Measurements from ENCODE around the gene USP13. TPM values are rescaled to one million over a fixed set of nuclear protein-coding genes. Genes with fewer than 3 reads are reported as not detected.

Gene USP13
- total and polyA plus RNA-seq, 2 experiments from 2014 or later, result 9.6 to 22.7 TPM

DNA sequence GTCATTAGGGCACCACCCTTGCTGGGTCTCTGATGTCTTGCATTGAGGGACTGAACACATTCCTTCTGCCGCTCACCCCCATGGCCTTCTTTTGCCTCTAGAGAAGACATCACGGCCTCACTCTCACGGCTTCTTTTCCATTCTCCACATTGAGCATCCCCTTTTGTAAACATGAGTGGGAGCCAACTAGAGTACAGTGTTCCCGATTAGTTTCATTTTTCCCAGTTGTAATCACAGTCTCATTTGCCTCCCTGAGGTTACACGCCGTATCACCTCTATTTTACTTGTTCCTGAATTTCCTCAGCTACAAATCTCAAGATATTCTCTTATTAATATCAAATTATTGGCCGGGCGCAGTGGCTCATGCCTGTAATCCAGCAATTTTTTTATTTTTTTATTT lies 17.5 kb downstream of the USP13 start:
- ATAC-seq, result no peak
- Histone ChIP-seq H4K20me1 (replicated peaks; ENCODE audit: insufficient read depth) (peaks cover 34% of the 10 kb centered on the region), H3K79me2 (replicated peaks; ENCODE audit: insufficient read depth) (peaks cover 99% of the 10 kb centered on the region), H3K36me3 (ENCODE audit: insufficient read depth) (no peaks in the 10 kb centered on the region), H3F3A (replicated peaks; ENCODE audit: low read depth) (no peaks in the 10 kb centered on the region), H3K27me3 (ENCODE audit: insufficient read depth) (no peaks in the 10 kb centered on the region), H3K4me1 (ENCODE audit: insufficient read depth) (peaks cover 25% of the 10 kb centered on the region), H3K27ac (ENCODE audit: low read depth) (no peak overlapping the region), H3K9me2 (ENCODE audit: insufficient read depth) (no peaks in the 10 kb centered on the region), H3K4me3 (no peak overlapping the region), H2AFZ (no peak overlapping the region), H3K4me2 (no peak overlapping the region)
- Mint-ChIP-seq H3K36me3 (ENCODE audit: low read depth) (no peaks in the 10 kb centered on the region; the same call in 2 of the 3 replicates), H3K27ac (no peak overlapping the region), H3K4me1 (peaks cover 35% of the 10 kb centered on the region), H3K4me3 (no peak overlapping the region), H3K27me3 (ENCODE audit: insufficient read depth, low read depth, poor library complexity) (peaks cover 5% of the 10 kb centered on the region), H3K9me3 (no peaks in the 10 kb centered on the region)
- TF ChIP-seq EZH2phosphoT487 (IDR thresholded peaks at IDR 0.05; ENCODE audit: unreplicated experiment), result no peak
- DNase-seq (ENCODE audit: low spot score), result no peak

- Mint-ChIP-seq H3K27me3 (ENCODE audit: insufficient read depth, low read depth, poor library complexity) (peaks cover 5% of the 10 kb centered on the region), H3K4me3 (no peak overlapping the region), H3K9me3 (no peaks in the 10 kb centered on the region), H3K4me1 (peaks cover 27% of the 10 kb centered on the region), H3K36me3 (ENCODE audit: low read depth) (no peaks in the 10 kb centered on the region; the same call in 2 of the 3 replicates), H3K27ac (peak overlapping the region; percentile 11; the same call in 1 of the 2 replicates)
- Histone ChIP-seq H3K4me3 (no peak overlapping the region), H3K9me2 (ENCODE audit: insufficient read depth) (no peaks in the 10 kb centered on the region; the same call in 1 of the 2 replicates), H3K27me3 (ENCODE audit: insufficient read depth) (no peaks in the 10 kb centered on the region), H3K79me2 (replicated peaks; ENCODE audit: insufficient read depth) (peaks cover 98% of the 10 kb centered on the region), H3K4me1 (ENCODE audit: insufficient read depth) (peaks cover 20% of the 10 kb centered on the region), H3K27ac (ENCODE audit: low read depth) (no peak overlapping the region), H3K4me2 (no peak overlapping the region), H4K20me1 (replicated peaks; ENCODE audit: insufficient read depth) (peaks cover 27% of the 10 kb centered on the region), H3F3A (replicated peaks; ENCODE audit: low read depth) (no peaks in the 10 kb centered on the region), H3K36me3 (ENCODE audit: insufficient read depth) (no peaks in the 10 kb centered on the region), H2AFZ (no peak overlapping the region)
- ATAC-seq (no peak), DNase-seq (ENCODE audit: low spot score) (no peak)
- TF ChIP-seq ZNF114 (CRISPR knock-in tag; IDR thresholded peaks at IDR 0.05) (no peak), ETS1 (IDR thresholded peaks at IDR 0.05) (no peak), JUNB (IDR thresholded peaks at IDR 0.05; ENCODE audit: unreplicated experiment) (no peak), POLR2AphosphoS5 (IDR thresholded peaks at IDR 0.05; ENCODE audit: low read depth) (no peak), EZH2phosphoT487 (IDR thresholded peaks at IDR 0.05; ENCODE audit: unreplicated experiment) (no peak), REST (IDR thresholded peaks at IDR 0.05; ENCODE audit: unreplicated experiment) (no peak), ZNF462 (CRISPR knock-in tag; IDR thresholded peaks at IDR 0.05) (no peak), NANOG (IDR thresholded peaks at IDR 0.05; ENCODE audit: borderline replicate concordance) (no peak), CREB1 (CRISPR knock-in tag; IDR thresholded peaks at IDR 0.05; ENCODE audit: low read depth) (no peak), EZH2 (IDR thresholded peaks at IDR 0.05; ENCODE audit: low read depth, unreplicated experiment) (no peak), ZNF331 (CRISPR knock-in tag; IDR thresholded peaks at IDR 0.05; ENCODE audit: low read depth) (no peak)
Measured at GRCh38 chr3:179671309-179671708, 18.5 kb downstream of the USP13 start.
